ENCODE measurements around the gene TRIO. TPM values are rescaled to one million over a fixed set of nuclear protein-coding genes. Genes with fewer than 3 reads are reported as not detected.

TRIO gene
- total RNA-seq, 4 donors from 2014 or later = 290 to 370 (median 346) TPM

GRCh38 chr5:14180437-14180836 lies 37.3 kb downstream of the TRIO start:
- H3K36me3 ChIP-seq = no peaks in the 10 kb centered on the region
- 95 to 96% methylated on average over 3 of the region's 3 CpGs for WGBS, 2 donors
- TF ChIP-seq POLR2A (IDR thresholded peaks at IDR 0.05) (no peak), CTCF (IDR thresholded peaks at IDR 0.05) (no peak), EP300 (IDR thresholded peaks at IDR 0.05) (no peak)
- peaks cover 5 to 72% (median 21%) of the 10 kb centered on the region in 4 donors for H3K4me1 ChIP-seq
- H3K27ac ChIP-seq = peak overlapping the region in 1 of 4 donors; percentile 30
- H3K27me3 ChIP-seq = no peaks in the 10 kb centered on the region
- H3K4me3 ChIP-seq = no peak overlapping the region
- no peak for DNase-seq (ENCODE audit: low spot score in 2 of 2)
- H3K9me3 ChIP-seq = no peaks in the 10 kb centered on the region

- H3K4me3 ChIP-seq = no peak overlapping the region
- peaks cover 5 to 82% (median 28%) of the 10 kb centered on the region in 4 donors for H3K4me1 ChIP-seq
- no peak for TF ChIP-seq EP300 (IDR thresholded peaks at IDR 0.05)
- no peak for TF ChIP-seq POLR2A (IDR thresholded peaks at IDR 0.05)
- TF ChIP-seq CTCF (IDR thresholded peaks at IDR 0.05) = no peak
- no peaks in the 10 kb centered on the region for H3K27me3 ChIP-seq
- peak overlapping the region in 2 of 4 donors; percentile 77 to 79 for H3K27ac ChIP-seq
- WGBS, 2 donors = 74 to 79% methylated on average over 9 to 11 of the region's 11 CpGs
- H3K36me3 ChIP-seq = no peaks in the 10 kb centered on the region
- no peaks in the 10 kb centered on the region for H3K9me3 ChIP-seq
- no peak for DNase-seq (ENCODE audit: low spot score in 2 of 2)
Measured at GRCh38 chr5:14181299-14181968, 38.3 kb downstream of the TRIO start.

GRCh38 chr5:14182761-14183160 lies 39.6 kb downstream of the TRIO start:
- no peaks in the 10 kb centered on the region for H3K9me3 ChIP-seq
- peak overlapping the region; percentile 2 to 79 (median 64) for H3K27ac ChIP-seq
- no peak for TF ChIP-seq CTCF (IDR thresholded peaks at IDR 0.05)
- TF ChIP-seq EP300 (IDR thresholded peaks at IDR 0.05) = no peak
- no peak for TF ChIP-seq POLR2A (IDR thresholded peaks at IDR 0.05)
- no peak for DNase-seq (ENCODE audit: low spot score in 2 of 2)
- H3K36me3 ChIP-seq = no peaks in the 10 kb centered on the region
- no peak overlapping the region for H3K4me3 ChIP-seq
- H3K27me3 ChIP-seq = no peaks in the 10 kb centered on the region
- 73 to 88% methylated on average over 5 of the region's 5 CpGs for WGBS, 2 donors
- peaks cover 5 to 88% (median 32%) of the 10 kb centered on the region in 4 donors for H3K4me1 ChIP-seq

- H3K27ac ChIP-seq = peak overlapping the region; percentile 2 to 79 (median 64)
- H3K36me3 ChIP-seq = no peaks in the 10 kb centered on the region
- 18 to 26% methylated on average over 8 of the region's 8 CpGs for WGBS, 2 donors
- no peak for TF ChIP-seq CTCF (IDR thresholded peaks at IDR 0.05)
- no peak for TF ChIP-seq POLR2A (IDR thresholded peaks at IDR 0.05)
- no peak for TF ChIP-seq EP300 (IDR thresholded peaks at IDR 0.05)
- no peak for DNase-seq (ENCODE audit: low spot score in 2 of 2)
- no peaks in the 10 kb centered on the region for H3K27me3 ChIP-seq
- H3K9me3 ChIP-seq = no peaks in the 10 kb centered on the region
- peak overlapping the region in 1 of 4 donors; percentile 4 for H3K4me3 ChIP-seq
- peaks cover 5 to 88% (median 30%) of the 10 kb centered on the region in 4 donors for H3K4me1 ChIP-seq
Measured at GRCh38 chr5:14183187-14183939, 40.2 kb downstream of the TRIO start.

- peak overlapping the region; percentile 2 to 79 (median 64) for H3K27ac ChIP-seq
- WGBS, 2 donors = 48 to 56% methylated on average over 7 of the region's 7 CpGs
- no peak for DNase-seq (ENCODE audit: low spot score in 2 of 2)
- H3K9me3 ChIP-seq = no peaks in the 10 kb centered on the region
- H3K36me3 ChIP-seq = no peaks in the 10 kb centered on the region
- TF ChIP-seq POLR2A (IDR thresholded peaks at IDR 0.05) (no peak), EP300 (IDR thresholded peaks at IDR 0.05) (no peak), CTCF (IDR thresholded peaks at IDR 0.05) (no peak)
- peaks cover 5 to 82% (median 23%) of the 10 kb centered on the region in 4 donors for H3K4me1 ChIP-seq
- H3K4me3 ChIP-seq = peak overlapping the region in 1 of 4 donors; percentile 4
- H3K27me3 ChIP-seq = no peaks in the 10 kb centered on the region
Measured at GRCh38 chr5:14184082-14184481, 40.9 kb downstream of the TRIO start.
